Central memory CD4-positive, alpha-beta T cell (primary cell): ENCODE results near the gene IFITM10.

ENCODE experiments used
- DNase-seq: peaks from one replicate; pipeline ENCODE4 v3.0.0; 2022

Gene IFITM10

DNA sequence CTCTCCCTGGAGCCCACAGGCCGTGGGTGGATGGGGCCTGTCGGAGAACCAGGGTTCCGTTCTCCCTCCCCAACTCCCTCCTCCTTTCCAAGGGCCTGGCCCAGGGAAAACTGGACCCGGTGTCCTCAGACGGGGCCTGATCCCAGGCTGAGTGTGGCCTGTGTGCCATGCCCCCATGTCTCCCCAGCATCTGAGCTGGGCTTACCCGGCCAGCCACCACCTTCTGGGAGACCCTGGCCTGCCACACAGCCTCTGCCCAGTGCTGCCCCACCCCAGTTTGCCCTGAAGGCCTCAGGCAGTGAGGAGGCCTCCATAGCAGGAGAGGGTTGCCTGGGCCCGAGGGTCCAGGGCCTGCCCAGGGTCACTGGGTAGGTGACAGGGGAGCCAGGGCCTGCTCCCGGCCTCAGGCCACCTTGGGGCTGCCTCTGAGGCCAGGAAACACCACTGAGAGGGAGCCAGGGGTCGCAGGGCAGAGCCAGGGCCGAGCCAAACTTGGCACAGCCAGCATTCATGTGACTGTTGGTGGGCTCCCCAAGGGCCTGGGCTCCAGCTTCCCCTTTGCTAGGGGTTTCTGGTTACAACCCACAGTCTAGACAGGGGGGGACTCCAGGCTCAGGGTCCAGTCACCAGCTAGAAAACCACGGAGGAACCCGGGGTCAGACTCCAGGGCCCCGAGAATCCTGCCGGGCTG lies 590 bp upstream of the IFITM10 start:
- no peak for DNase-seq

DNA sequence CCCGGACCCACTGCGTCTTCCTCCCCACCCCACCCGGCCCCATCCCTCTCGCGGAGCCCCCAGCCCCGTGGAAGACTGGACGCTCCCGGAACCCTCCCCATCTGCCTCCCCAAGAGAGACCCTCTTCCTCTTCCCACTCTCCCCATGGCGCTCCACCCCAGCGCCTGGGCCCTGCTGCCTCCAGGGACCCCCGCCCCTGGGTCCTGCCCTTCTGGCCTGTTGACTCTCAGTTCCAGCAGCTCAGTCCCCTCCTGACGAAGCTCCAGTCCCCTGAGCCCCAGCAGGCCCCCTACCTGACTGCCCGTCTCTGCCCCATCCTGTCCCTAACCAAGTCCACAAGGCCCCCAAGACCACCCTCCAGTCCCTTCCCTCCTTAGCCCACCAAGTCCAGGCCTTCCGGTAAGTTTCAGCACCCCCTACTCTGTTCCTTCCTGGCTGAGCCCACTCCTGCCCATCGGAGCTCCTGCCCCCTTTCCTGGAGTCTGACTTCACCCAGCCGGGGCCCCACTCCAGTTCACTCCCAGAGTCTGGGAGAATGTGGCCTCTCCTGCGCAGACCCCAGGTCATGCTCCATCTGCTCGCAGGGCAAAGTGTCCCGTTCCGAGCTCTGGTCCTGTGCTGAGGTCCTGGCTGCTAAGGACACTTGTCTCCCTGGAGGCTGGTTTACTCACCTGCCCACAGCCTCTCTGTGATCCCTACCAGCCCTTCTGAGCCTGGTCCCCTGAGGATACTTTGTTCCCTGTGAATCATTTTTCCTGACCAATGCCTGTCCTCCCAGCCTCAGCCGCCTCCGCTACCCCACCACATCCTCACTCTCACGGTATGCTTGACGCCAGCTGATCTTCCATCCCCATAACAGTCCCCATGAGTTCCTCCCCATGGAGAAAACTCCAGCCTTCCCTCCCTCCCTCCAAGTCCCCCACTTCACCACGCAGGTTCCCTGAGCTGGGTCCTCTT lies 722 bp downstream of the IFITM10 start:
- DNase-seq: no peak

DNA sequence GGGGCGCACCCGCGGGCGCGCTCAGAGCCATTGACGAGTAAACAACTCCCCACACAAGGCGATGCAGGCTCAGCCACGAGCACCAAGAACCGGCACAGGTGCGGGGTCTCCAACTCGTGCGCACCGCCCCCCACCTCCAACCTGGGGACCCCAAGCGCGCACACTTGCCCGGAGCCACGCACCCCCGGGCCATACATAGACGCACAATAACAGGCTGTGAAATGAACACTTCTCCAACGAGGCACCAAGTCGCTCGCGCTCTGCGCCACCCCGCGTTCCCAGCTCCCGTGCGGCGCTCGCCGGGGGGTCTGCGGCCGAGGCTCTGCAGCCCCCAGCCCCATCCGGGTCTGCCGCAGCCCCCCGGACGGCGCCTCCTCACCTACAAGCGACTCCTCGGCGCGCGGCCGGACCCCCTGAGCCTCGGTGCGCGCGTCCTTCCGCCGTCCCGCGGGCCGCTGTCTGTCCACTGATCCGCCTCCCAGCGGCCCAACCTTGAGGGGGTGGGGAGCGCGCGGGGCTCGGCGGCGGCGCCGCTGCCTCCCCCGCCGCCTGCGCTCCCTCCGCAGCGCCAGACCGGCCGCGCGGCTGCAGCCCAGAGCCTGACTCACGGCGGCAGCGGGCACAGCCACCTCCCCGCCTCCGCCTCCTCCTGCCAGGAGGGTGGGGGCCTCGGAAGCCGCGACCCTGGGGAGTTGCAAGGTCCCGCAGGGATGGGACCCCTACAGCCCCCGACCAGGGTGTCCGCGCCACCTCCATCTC lies 1.6 kb downstream of the IFITM10 start:
- no peak for DNase-seq

DNA sequence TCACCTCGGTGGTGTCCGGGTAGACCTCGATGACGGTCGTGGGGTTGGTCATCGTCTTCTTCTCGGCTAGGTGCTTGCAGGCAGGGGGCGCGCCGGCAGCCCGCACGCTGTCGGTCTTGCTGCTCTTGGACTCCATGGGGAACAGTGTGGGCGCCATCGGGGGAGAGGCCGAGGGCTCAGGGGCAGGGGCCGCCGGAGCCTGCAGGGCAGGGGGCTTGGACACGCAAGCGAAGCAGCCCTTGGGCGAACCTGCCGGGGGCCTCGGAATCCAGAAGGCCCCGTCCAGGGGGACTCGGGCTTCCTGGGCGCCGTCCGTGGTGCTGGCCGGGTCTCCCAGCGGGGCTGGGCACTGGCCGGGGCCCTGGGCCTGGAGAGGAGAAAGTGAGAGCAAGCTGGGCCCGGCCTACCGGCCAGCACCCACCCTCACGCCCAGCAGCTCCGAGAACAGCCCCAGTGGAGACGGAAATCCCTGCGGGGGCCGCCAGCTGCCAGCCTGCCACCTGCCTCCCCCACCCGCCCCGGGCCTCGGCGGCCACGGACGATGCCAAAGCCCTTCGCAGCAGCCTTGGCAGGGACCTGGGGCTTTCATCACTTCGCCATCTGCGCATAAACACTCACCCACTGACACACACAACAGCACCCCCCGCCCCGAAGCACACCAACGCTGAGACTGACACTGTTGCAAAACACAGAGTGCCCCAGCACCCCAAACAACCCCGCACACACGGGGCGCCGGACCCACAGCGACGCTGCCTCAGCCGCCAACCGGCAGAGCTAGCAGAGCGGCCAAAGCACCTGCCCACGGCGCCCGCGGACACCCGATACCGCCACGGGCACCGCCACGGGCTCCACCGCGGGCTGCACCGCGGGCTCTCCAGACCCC lies 2.4 kb downstream of the IFITM10 start:
- DNase-seq: no peak

DNA sequence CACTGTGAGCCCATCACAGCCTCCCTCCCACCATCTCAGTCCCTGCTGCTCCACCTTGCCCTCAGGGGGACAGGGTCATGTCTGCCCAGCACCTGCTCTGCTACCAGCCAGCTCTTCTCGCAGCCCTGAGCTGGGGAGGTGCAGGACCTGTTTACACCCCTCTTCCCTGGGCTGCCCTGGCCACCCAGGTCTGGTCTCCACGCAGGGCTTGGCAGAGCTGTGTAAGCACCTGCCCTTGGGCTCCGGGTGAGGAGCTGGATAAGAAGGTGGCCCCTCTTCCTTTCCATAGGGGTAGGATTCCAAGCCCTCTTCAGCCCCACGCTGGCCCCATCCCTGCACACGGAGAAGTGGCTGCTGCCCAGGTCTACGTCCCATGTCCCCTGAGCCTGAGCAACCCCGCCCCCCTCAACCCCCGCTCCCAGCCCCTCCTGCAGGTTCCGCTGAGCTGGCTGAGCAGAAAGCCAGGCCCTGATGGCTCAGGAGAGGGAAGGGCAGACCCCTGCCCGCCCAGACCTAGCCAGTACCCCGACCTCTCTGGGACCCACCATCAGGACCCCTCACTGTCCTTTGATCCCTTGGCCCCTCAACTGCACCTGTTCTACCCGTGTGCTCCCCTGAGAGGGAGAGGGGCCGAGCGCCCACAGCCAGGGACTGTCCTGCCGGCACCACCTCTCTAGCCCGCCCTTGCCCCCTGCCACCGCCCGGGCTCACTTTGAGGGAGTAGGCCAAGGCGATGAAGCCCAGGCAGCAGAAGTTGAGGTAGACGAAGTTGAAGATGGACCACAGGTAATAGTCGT lies 3.2 kb downstream of the IFITM10 start:
- DNase-seq: no peak

DNA sequence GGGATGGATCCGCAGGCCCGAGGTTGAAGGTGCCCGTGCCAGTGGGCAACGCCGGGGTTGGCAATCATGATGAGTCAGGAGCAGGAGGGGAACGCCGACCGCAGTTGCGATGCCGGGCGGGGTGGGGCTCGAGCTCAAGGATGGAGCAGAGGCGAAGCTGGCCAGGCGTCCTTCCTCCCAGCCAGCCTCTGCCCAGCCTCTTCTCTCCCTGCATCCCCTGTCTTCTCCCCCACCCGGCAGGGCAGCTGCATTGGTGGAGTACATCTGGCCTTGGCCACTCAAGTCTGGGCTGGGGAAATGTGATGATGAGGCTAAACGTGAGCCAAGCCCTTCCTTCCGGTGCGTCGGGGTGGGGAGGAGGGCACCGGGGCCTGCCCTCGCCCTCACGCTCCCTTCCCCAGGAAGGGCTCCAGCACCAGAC lies 3.9 kb downstream of the IFITM10 start:
- DNase-seq: no peak

DNA sequence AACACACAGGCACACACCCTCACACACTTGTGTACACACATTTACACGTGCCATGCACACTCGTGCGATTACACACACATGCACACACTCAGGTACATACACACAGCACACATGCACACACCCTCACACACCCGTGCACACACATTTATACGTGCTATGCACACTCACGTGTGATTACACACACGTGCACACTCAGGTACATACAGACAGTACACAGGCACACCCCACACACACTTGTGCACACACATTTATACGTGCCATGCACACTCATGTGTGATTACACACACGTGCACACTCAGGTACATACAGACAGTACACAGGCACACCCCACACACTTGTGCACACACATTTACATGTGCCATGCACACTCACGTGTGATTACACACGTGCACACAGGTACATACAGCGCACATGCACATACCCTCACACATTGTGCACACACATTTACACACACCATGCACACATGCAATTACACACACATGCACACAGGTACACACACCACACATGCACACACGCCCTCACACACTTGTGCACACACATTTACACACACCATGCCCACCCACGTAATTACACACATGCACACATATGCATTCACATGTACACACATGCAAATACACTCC lies 4.6 kb downstream of the IFITM10 start:
- no peak for DNase-seq

DNA sequence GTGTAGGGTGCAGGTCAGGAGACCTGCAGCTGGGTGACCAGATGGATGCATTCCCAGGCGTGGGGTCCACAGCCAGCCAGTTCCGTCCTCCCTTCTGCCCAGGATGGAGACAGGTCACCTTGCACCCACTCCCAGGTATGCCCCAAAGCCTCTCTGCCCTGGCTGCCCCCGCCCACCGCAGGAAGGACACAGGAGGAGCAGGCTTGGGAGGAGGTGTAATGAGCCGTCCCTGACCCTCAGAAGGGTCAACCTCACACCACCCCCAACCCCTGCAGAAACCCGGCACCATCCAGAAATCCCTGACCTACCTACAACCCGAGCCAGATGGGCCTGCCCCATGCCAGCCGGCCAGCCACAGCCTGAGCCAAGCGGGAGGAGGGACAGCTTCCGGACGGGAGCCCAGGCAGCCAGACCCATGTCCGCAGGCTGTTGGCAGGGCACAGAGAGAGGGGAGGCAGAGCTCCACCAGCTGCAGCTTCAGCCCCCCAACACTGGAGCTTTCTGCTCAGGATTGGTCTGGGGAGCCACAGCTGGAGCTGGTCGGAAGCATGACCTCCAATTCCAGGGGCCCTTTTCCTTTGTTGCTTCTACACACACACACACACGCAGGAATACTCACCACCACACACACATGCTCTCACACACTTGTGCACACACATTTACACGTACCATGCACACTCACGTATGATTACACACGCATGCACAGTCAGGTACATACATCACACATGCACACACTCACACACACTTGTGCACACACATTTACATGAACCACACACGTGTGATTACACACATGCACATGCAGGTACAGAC lies 5.3 kb downstream of the IFITM10 start:
- DNase-seq: no peak

DNA sequence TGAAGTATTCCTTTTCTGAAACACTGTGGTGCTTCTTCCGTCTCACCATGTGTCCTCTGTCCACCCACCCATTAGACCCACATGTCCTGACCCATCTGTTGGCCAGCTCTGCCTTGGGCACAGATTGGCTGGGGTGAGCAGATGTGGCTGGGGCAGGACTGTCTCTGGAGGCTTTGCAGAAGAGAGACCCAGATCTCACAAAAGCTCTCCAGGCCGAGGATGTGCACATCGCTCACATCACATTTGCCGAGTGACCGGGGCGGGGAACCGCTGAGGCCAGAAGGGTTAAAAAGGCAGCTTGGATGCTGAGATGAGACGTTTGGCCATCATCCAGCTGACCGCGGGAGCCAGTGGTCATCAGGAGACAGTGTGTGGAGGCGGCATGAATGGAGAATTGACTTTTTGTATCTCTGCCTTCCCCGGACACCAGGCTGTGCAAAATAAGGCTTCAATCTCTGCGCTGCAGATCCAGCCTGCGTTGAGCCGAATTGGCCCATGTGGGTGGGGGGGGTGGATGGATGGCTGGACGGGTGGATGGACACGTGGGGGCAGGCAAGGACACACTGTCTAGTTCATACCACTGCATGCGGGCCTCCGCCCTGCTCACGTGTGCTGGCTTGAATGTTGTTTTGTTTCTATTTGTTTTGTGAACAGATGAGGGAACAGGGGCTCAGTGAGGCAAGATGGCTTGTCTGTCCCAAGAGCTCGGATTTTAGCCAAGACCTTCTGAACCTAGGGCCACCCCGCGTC lies 6.1 kb downstream of the IFITM10 start:
- DNase-seq: no peak

DNA sequence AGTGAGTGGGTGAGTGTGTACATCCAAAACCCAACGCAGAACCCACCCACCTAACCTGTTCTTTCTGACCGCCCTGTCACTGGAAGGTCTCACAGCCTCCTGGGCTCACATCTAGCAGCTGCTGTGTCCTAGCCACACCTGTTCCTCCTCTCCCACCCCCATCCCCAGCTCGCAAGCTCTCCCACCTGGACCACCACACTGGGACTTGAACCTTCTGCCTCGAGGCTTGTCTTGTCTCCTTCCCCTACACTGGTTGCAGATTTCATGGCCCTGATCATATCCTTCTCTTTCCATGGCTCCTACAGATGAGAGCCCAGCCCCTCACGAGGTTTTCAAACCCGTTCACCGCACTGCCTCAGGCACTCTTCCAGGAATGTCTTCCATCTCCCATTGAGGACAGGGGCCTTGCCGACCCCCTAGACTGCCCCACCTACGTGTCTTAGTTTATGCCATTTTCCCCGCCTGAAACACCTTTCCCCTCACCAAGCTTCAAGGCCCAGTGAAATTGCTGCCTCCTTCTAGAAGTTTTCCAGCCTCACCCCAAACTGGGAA lies 6.7 kb downstream of the IFITM10 start:
- DNase-seq: no peak

DNA sequence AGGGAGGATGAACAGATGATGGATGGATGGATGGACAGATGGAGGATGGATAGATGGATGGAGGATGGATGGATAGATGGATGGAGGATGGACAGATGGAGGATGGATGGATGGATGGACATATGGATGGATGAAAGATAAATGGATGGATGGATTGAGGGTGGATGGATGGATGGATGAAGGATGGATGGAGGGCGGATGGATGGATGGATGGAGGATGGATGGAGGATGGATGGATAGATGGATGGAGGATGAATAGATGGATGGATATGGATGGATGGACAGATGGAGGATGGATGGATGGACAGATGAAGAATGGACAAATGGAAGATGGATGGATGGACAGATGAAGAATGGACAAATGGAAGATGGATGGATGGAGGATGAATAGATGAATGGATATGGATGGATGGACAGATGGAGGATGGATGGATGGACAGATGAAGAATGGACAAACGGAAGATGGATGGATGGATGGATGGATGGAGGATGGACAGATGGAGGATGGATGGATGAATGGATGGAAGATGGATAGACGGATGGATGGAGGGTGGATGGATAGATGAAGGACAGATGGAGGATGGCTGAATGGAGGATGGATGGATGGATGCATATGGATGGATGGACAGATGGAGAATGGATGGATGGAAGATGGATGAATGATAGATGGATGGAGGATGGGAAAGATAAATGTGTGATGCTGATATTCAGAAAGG lies 7.4 kb downstream of the IFITM10 start:
- no peak for DNase-seq

DNA sequence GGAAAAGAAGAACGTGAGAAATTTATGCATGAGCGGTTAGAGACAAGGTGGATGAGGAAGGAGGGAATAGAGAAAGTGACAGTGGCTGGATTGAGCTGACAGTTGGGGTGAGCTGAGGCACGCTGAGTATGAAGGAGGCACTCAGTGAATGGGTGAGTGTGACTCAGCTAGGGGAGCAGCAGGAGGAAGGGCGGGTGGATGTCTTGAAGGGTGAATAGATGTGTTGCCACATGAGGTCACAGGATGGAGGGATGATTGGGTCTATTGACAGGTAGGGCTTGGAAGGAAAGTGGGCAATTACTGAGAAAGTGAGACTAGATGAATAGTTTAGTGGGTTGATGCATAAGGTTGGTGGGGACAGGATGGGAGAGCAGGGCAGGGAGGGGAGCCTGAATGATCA lies 8.0 kb downstream of the IFITM10 start:
- DNase-seq: no peak

DNA sequence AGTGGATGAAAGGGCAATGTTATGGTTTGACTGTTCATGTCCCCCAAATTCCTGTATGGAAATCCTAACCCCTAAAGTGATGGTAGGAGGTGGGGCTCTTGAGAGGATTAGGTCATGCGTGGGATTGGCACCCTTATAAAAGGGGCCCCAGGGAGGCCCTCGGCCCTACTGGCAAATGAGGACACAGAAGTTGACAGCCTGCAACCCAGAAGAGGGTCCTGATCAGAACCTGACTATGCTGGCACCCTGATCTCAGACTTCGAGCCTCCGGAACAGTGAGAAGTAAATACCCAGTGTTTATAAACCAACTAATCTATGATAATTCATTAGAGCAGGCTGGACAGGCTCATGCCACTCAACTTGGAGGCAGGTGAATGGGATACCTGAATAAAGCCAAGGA lies 8.7 kb downstream of the IFITM10 start:
- DNase-seq: no peak

DNA sequence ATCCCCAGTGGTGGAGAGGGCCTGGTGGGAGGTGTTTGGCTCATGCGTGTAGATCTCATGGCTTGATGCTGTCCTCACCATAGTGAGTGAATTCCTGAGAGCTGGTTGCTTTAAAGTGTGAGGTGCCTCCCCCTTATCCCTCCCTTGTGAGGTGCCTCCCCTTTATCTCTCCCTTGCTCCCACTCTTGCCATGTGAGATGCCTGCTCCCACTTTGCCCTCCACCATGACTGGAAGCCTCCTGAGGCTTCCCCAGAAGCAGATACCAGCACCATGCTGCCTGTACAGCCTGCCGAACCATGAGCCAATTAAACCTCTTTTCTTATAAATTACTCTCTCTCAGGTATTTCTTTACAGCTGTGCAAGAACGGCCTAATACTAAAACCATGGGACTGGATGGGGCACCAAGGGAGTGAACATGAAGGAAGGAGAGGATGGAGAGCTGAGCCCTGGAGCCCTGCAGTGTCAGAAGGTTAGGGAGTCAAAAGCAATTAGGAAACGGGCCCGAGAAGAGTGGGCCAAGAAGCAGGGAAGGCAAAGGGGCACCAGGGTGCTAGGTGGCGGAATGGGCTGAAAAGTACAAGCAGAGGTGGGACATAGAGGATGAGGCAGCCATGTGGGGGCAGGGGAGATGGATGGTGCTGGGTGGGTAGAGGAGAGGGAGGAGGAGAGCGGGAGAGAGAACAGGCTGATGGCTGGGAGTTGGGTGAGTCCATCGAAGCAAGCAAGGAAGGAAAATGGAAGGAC lies 9.4 kb downstream of the IFITM10 start:
- no peak for DNase-seq

DNA sequence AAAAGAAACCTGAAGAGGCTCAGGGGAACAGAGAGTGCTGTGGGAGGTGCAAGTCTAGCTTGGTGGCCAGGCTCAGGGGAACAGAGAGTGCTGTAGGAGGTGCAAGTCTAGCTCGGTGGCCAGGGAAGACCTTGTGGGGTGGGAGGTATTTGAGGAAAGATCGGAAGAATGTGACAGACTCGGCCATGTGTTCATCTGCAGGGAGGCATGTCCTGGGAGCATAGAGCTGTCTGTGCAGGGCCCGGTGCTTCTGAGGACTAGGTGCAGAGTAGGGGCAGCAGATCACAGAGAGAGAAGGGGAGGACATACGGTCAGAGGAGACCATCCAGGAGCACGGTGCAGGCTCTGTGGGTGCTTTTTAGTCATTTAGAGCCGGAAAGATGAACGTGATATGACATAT lies 10.8 kb downstream of the IFITM10 start:
- DNase-seq: no peak

DNA sequence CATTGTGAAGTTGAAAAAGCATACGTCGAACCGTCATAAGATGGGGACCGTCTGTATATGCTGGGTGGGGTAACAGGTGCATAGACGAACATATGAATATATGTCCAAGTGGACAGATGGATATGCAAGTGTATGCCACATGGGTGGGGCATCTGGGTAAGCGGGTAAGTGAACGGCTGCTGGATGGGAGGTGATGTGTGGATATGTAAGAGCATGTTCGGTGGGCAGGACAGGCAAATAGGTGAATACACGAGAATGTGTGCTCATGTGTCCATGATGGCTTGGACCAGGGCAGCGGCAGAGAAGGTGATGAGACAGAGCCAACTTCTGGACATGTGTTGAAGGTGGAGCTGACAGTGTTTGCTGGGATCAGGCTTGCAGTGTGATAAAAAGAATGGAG lies 12.0 kb downstream of the IFITM10 start:
- DNase-seq: no peak

DNA sequence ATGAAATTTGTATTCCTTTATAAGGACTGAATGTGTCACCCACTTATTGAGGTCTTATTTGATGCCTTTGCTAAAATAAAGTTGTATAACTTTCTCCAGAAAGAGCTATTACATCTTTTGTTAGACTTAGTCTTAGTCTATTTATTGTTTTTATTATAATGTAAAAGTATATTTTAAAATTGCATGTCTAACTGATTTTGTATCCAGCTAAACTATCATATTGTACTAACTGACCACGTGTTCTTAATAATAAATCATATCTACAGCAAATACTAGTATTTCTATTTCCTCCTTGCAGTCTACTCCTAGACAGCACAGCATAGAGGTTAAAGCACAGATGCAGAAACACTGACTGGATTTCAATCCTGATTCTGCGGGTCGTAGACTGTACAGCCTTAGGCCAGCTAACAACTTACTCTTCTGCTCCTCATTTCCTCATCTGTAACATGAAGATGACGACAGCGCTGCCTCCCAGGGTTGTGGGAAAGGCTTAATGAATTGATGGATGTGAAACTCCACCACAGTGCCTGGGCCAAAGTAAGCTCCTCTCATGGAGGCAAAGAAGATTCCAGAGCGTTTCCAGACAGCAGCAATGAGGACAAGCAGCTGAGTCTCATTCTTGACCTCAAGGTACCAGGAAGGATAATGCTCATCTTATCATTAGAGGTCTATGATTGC lies 13.2 kb downstream of the IFITM10 start:
- no peak for DNase-seq
